ENCODE data around the gene CFD.
"Not testable (repeated sequence)": the region's sequence is repeated elsewhere in the genome, so short reads cannot be mapped to it uniquely, and the experiment has no call there.

The CFD gene

DNA sequence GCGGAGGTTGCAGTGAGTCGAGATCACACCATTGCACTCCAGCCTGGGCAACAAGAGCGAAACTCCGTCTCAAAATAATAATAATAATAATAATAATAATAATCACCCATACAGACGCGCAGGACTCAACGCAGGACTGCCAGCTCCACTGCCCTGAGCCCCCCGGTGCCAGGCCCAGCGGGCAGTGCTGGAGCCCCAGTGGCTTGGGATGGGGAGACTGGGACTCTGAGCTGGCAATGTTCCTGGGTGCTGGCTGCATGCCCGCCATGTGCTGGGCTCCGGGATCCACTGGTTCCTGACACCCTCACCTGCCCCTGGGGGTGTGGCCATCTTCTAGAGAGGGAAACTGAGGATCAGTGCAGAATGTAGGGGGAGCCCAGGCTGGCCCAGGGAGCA is 32.2 kb upstream of the CFD start:
- Histone ChIP-seq H3K27ac (ENCODE audit: low read depth in 2 of 2, low read length in 2 of 2) (no peak overlapping the region), H3K36me3 (ENCODE audit: control insufficient read depth in 2 of 2, insufficient read depth in 2 of 2, low read length in 2 of 2) (no peaks in the 10 kb centered on the region), H3K4me1 (ENCODE audit: control insufficient read depth in 2 of 2, insufficient read depth in 2 of 2, low read length in 2 of 2) (peaks cover 0 to 2% of the 10 kb centered on the region in 2 donors), H3K4me3 (ENCODE audit: low read length in 2 of 2) (no peak overlapping the region), H3K9me3 (ENCODE audit: control insufficient read depth in 2 of 2, low read length in 2 of 2) (no peaks in the 10 kb centered on the region), H3K9ac (ENCODE audit: low read depth in 1 of 2, low read length in 2 of 2) (no peak overlapping the region), H3K27me3 (ENCODE audit: control insufficient read depth in 2 of 2, insufficient read depth in 2 of 2, low read length in 2 of 2) (peaks cover 10 to 13% of the 10 kb centered on the region in 2 donors)

DNA sequence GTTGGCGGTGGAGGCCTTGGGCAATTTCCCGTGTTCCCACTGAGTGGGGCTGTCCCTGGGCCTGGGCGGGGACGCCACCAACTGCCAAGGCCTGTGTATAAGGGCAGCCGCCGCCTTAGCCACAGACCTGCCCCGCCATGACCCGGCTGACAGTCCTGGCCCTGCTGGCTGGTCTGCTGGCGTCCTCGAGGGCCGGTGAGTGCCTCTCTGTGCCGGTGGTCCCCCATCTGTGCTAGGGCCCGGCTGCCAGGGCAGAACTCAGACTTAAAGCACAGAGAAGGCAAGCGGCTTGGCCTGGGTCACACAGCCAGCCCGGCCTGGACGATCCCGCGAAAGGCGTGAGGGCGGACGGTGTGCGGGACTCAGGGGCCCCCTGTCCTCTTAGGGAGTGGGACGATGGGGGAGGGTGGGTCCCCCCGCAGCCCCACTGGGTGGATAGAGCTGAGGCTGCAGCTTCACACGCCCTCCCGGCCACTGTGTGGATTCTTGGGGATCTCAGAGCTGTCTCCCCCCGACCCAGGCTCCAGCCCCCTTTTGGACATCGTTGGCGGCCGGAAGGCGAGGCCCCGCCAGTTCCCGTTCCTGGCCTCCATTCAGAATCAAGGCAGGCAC is 31.6 kb upstream of the CFD start, which contains the start of gene AZU1:
Gene AZU1, plus strand, starts transcription at position 128 of the 612 bp plus-strand sequence. Its CDS starts 10 bp downstream, at position 138.
- H3K9ac ChIP-seq (ENCODE audit: low read depth in 1 of 2, low read length in 2 of 2): no peak within 1 kb of the TSS
- H3K36me3 ChIP-seq (ENCODE audit: control insufficient read depth in 2 of 2, insufficient read depth in 2 of 2, low read length in 2 of 2): no peaks in the 10 kb centered on the region
- H3K4me1 ChIP-seq (ENCODE audit: control insufficient read depth in 2 of 2, insufficient read depth in 2 of 2, low read length in 2 of 2): peaks cover 0 to 2% of the 10 kb centered on the region in 2 donors
- H3K4me3 ChIP-seq (ENCODE audit: low read length in 2 of 2): no peak within 1 kb of the TSS
- no peaks in the 10 kb centered on the region for H3K9me3 ChIP-seq (ENCODE audit: control insufficient read depth in 2 of 2, low read length in 2 of 2)
- peaks cover 9 to 13% of the 10 kb centered on the region in 2 donors for H3K27me3 ChIP-seq (ENCODE audit: control insufficient read depth in 2 of 2, insufficient read depth in 2 of 2, low read length in 2 of 2)
- H3K27ac ChIP-seq (ENCODE audit: low read depth in 2 of 2, low read length in 2 of 2): no peak within 1 kb of the TSS

GRCh38 chr19:829129-829758 is 30.2 kb upstream of the CFD start:
- H3K9me3 ChIP-seq (ENCODE audit: control insufficient read depth in 2 of 2, low read length in 2 of 2): no peaks in the 10 kb centered on the region
- no peaks in the 10 kb centered on the region for H3K4me1 ChIP-seq (ENCODE audit: control insufficient read depth in 2 of 2, insufficient read depth in 2 of 2, low read length in 2 of 2)
- no peak overlapping the region for H3K4me3 ChIP-seq (ENCODE audit: low read length in 2 of 2)
- peaks cover 9 to 11% of the 10 kb centered on the region in 2 donors for H3K27me3 ChIP-seq (ENCODE audit: control insufficient read depth in 2 of 2, insufficient read depth in 2 of 2, low read length in 2 of 2)
- H3K27ac ChIP-seq (ENCODE audit: low read depth in 2 of 2, low read length in 2 of 2): no peak overlapping the region
- no peaks in the 10 kb centered on the region for H3K36me3 ChIP-seq (ENCODE audit: control insufficient read depth in 2 of 2, insufficient read depth in 2 of 2, low read length in 2 of 2)
- no peak overlapping the region for H3K9ac ChIP-seq (ENCODE audit: low read depth in 1 of 2, low read length in 2 of 2)

- no peak overlapping the region for H3K4me3 ChIP-seq (ENCODE audit: low read length in 2 of 2)
- no peaks in the 10 kb centered on the region for H3K36me3 ChIP-seq (ENCODE audit: control insufficient read depth in 2 of 2, insufficient read depth in 2 of 2, low read length in 2 of 2)
- H3K27me3 ChIP-seq (ENCODE audit: control insufficient read depth in 2 of 2, insufficient read depth in 2 of 2, low read length in 2 of 2): peaks cover 9 to 19% of the 10 kb centered on the region in 2 donors
- no peaks in the 10 kb centered on the region for H3K4me1 ChIP-seq (ENCODE audit: control insufficient read depth in 2 of 2, insufficient read depth in 2 of 2, low read length in 2 of 2)
- H3K9ac ChIP-seq (ENCODE audit: low read depth in 1 of 2, low read length in 2 of 2): no peak overlapping the region
- no peaks in the 10 kb centered on the region for H3K9me3 ChIP-seq (ENCODE audit: control insufficient read depth in 2 of 2, low read length in 2 of 2)
- H3K27ac ChIP-seq (ENCODE audit: low read depth in 2 of 2, low read length in 2 of 2): no peak overlapping the region
Observed at GRCh38 chr19:831407-832369, 27.8 kb upstream of the CFD start.

DNA sequence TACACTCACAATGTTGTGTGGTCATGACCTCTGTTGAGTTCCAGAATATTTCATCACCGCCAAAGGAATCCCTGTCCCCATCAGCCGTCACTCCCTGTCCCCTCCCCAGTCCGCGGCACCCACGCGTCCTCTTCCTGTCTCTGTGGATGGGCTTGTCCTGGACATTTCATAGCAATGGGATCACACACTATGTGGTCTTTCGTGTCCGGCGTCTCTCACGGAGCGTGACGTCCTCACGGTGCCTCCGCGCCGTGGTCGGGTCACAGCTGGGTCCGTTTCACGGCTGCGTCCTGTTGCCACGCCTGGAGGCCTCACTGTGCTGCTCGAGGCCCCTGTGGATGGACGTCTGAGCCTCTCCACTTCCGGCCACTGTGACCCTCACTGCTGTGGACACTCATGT is 25.2 kb upstream of the CFD start:
- H3K27ac ChIP-seq (ENCODE audit: low read depth in 2 of 2, low read length in 2 of 2): no peak overlapping the region
- no peaks in the 10 kb centered on the region for H3K9me3 ChIP-seq (ENCODE audit: control insufficient read depth in 2 of 2, low read length in 2 of 2)
- no peak overlapping the region for H3K9ac ChIP-seq (ENCODE audit: low read depth in 1 of 2, low read length in 2 of 2)
- H3K4me1 ChIP-seq (ENCODE audit: control insufficient read depth in 2 of 2, insufficient read depth in 2 of 2, low read length in 2 of 2): no peaks in the 10 kb centered on the region
- H3K27me3 ChIP-seq (ENCODE audit: control insufficient read depth in 2 of 2, insufficient read depth in 2 of 2, low read length in 2 of 2): peaks cover 12 to 22% of the 10 kb centered on the region in 2 donors
- H3K36me3 ChIP-seq (ENCODE audit: control insufficient read depth in 2 of 2, insufficient read depth in 2 of 2, low read length in 2 of 2): no peaks in the 10 kb centered on the region
- H3K4me3 ChIP-seq (ENCODE audit: low read length in 2 of 2): no peak overlapping the region

DNA sequence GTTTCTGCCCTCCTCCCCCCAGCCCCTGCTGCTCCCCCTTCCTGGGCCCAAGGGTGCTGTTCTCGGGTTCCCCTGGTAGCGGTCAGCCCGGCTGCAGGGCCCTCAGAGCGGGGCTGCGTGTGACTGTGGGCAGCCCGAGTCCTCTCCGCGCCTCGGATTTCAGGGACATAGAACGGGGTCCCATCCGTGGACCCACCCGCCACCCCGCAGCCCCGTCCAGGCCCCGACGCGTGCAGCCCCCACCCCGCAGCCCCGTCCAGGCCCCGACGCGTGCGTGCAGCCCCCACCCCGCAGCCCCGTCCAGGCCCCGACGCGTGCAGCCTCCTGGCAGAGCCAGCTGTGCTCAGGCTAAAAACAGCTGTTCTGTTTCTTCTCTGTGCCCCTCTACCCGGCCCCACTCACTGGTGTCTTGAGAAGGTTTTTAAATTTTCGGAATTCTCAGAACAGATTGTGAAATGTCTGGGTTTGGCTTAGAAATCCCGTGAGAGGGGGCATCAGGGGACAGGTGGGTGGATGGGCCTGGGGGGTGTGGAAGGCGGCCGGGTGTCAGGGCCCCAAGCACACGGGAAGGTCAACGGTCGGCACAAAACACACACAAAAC is 24.2 kb upstream of the CFD start:
- no peak overlapping the region for H3K9ac ChIP-seq (ENCODE audit: low read depth in 1 of 2, low read length in 2 of 2)
- peaks cover 9 to 23% of the 10 kb centered on the region in 2 donors for H3K27me3 ChIP-seq (ENCODE audit: control insufficient read depth in 2 of 2, insufficient read depth in 2 of 2, low read length in 2 of 2)
- no peaks in the 10 kb centered on the region for H3K36me3 ChIP-seq (ENCODE audit: control insufficient read depth in 2 of 2, insufficient read depth in 2 of 2, low read length in 2 of 2)
- H3K4me3 ChIP-seq (ENCODE audit: low read length in 2 of 2): no peak overlapping the region
- no peaks in the 10 kb centered on the region for H3K9me3 ChIP-seq (ENCODE audit: control insufficient read depth in 2 of 2, low read length in 2 of 2)
- H3K27ac ChIP-seq (ENCODE audit: low read depth in 2 of 2, low read length in 2 of 2): no peak overlapping the region
- no peaks in the 10 kb centered on the region for H3K4me1 ChIP-seq (ENCODE audit: control insufficient read depth in 2 of 2, insufficient read depth in 2 of 2, low read length in 2 of 2)

DNA sequence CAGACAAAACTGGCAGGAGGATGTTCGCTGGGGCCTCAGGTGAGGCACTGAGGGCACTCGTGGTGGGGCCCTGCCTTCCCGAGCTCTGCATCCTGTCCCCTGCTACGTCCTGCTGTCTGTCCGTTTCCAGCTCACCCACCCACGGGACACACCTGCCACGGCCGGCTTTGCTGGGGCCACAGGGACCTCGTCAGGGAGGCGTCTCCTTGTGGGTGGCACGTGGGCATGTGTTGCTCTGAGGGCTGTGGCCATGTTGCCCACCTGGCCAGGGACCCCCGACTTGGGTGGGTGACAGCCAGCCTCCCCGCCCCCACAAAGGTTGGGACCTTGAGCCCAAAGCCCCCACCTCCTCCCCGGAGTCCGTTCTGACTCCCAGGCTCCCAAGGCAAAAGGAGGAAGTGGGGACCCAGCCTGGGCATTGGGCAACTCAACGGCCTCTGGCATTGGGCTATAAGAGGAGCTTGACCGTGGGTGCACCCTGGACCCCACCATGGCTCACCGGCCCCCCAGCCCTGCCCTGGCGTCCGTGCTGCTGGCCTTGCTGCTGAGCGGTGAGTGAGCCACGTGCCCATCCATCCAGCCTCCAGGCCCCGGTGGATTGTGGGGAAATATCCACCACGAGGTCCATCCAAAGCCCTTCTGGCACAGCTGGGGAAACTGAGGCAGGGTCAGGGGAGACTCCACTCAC is 18.8 kb upstream of the CFD start, which contains the start of gene PRTN3:
Gene PRTN3, plus strand, starts transcription at position 481 of the 688 bp plus-strand sequence. Its CDS starts 10 bp downstream, at position 491.
- H3K9ac ChIP-seq (ENCODE audit: low read depth in 1 of 2, low read length in 2 of 2): no peak within 1 kb of the TSS
- H3K27me3 ChIP-seq (ENCODE audit: control insufficient read depth in 2 of 2, insufficient read depth in 2 of 2, low read length in 2 of 2): peaks cover 14 to 29% of the 10 kb centered on the region in 2 donors
- no peaks in the 10 kb centered on the region for H3K9me3 ChIP-seq (ENCODE audit: control insufficient read depth in 2 of 2, low read length in 2 of 2)
- H3K27ac ChIP-seq (ENCODE audit: low read depth in 2 of 2, low read length in 2 of 2): no peak within 1 kb of the TSS
- peaks cover 3 to 6% of the 10 kb centered on the region in 2 donors for H3K4me1 ChIP-seq (ENCODE audit: control insufficient read depth in 2 of 2, insufficient read depth in 2 of 2, low read length in 2 of 2)
- H3K36me3 ChIP-seq (ENCODE audit: control insufficient read depth in 2 of 2, insufficient read depth in 2 of 2, low read length in 2 of 2): no peaks in the 10 kb centered on the region
- no peak within 1 kb of the TSS for H3K4me3 ChIP-seq (ENCODE audit: low read length in 2 of 2)

DNA sequence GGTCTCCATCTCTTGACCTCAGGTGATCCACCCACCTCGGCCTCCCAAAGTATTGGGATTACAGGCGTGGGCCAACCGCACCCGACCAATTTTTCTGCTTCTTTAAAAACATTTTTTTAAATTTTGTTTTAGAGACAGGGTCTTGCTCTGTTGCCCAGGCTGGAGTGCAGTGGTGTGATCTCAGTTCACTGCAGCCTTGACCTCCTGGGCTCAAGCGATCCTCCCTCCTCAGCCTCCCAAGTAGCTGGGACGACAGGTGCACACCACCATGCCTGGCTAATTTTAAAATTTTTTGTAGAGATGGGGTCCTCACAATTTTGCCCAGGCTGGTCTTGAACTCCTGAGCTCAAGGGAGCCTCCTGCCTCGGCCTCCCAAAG is 16.7 kb upstream of the CFD start:
- not testable (repeated sequence) for H3K4me1 ChIP-seq (ENCODE audit: control insufficient read depth in 2 of 2, insufficient read depth in 2 of 2, low read length in 2 of 2); H3K9me3 ChIP-seq (ENCODE audit: control insufficient read depth in 2 of 2, low read length in 2 of 2); H3K4me3 ChIP-seq (ENCODE audit: low read length in 2 of 2); H3K36me3 ChIP-seq (ENCODE audit: control insufficient read depth in 2 of 2, insufficient read depth in 2 of 2, low read length in 2 of 2); H3K9ac ChIP-seq (ENCODE audit: low read depth in 1 of 2, low read length in 2 of 2); H3K27ac ChIP-seq (ENCODE audit: low read depth in 2 of 2, low read length in 2 of 2)
- peaks cover 20 to 35% of the 10 kb centered on the region in 2 donors for H3K27me3 ChIP-seq (ENCODE audit: control insufficient read depth in 2 of 2, insufficient read depth in 2 of 2, low read length in 2 of 2)

- Histone ChIP-seq H3K27me3 (ENCODE audit: control insufficient read depth in 2 of 2, insufficient read depth in 2 of 2, low read length in 2 of 2) (peaks cover 23 to 40% of the 10 kb centered on the region in 2 donors), H3K4me1 (ENCODE audit: control insufficient read depth in 2 of 2, insufficient read depth in 2 of 2, low read length in 2 of 2) (peaks cover 3 to 6% of the 10 kb centered on the region in 2 donors), H3K4me3 (ENCODE audit: low read length in 2 of 2) (no peak overlapping the region)
Observed at GRCh38 chr19:843180-843835, 16.2 kb upstream of the CFD start.

More at GRCh38 chr19:843180-843835, 16.2 kb upstream of the CFD start:
- Histone ChIP-seq H3K9me3 (ENCODE audit: control insufficient read depth in 2 of 2, low read length in 2 of 2) (no peaks in the 10 kb centered on the region), H3K27ac (ENCODE audit: low read depth in 2 of 2, low read length in 2 of 2) (no peak overlapping the region), H3K9ac (ENCODE audit: low read depth in 1 of 2, low read length in 2 of 2) (no peak overlapping the region), H3K36me3 (ENCODE audit: control insufficient read depth in 2 of 2, insufficient read depth in 2 of 2, low read length in 2 of 2) (no peaks in the 10 kb centered on the region)

Measured in mucosa of rectum (tissue), 2 donors.